Stimulated activated CD8-positive, alpha-beta memory T cell treated with anti-CD3 and anti-CD28 coated beads, Interleukin-4, amount 100 ng/mL, for 48 hours (primary cell): ENCODE results near the gene ATF4.
"Not testable (repeated sequence)": the region's sequence is repeated elsewhere in the genome, so short reads cannot be mapped to it uniquely, and the experiment has no call there.

Source experiments
- DNase-seq: peaks from one replicate; pipeline ENCODE4 v3.0.0-alpha.2; 2020

ATF4 gene

DNA sequence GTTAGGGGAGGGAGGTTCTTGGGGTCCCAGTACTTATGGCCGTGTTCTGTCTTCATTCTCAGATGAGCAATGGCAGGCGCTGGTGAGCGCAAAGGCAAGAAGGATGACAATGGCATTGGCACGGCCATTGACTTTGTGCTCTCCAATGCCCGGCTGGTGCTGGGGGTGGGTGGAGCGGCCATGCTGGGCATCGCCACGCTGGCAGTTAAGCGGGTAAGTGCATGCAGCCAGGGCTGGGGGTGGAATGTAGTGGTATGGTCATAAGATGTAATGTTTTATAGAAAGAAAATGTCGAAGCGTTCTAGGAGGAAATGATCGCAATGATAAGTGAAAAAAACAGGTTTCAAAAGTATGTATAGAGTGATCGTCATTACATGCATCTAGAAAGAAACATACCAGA lies 9.1 kb upstream of the ATF4 start:
- no peak for DNase-seq

GRCh38 chr22:39512026-39512425 lies 8.3 kb upstream of the ATF4 start:
- DNase-seq = no peak

DNA sequence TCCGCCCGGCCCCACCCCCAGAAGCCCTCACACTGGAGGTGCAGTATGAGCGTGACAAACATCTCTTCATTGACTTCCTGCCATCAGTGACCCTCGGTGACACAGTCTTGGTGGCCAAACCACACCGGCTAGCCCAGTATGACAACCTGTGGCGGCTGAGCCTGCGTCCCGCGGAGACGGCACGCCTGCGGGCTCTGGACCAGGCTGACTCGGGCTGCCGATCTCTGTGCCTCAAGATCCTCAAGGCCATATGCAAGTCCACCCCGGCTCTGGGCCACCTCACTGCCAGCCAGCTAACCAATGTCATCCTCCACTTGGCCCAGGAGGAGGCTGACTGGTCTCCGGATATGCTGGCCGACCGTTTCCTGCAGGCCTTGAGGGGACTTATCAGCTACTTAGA lies 6.6 kb upstream of the ATF4 start:
- DNase-seq = no peak

- peak; percentile 76 for DNase-seq
Observed at GRCh38 chr22:39514373-39514973, 5.9 kb upstream of the ATF4 start.

DNA sequence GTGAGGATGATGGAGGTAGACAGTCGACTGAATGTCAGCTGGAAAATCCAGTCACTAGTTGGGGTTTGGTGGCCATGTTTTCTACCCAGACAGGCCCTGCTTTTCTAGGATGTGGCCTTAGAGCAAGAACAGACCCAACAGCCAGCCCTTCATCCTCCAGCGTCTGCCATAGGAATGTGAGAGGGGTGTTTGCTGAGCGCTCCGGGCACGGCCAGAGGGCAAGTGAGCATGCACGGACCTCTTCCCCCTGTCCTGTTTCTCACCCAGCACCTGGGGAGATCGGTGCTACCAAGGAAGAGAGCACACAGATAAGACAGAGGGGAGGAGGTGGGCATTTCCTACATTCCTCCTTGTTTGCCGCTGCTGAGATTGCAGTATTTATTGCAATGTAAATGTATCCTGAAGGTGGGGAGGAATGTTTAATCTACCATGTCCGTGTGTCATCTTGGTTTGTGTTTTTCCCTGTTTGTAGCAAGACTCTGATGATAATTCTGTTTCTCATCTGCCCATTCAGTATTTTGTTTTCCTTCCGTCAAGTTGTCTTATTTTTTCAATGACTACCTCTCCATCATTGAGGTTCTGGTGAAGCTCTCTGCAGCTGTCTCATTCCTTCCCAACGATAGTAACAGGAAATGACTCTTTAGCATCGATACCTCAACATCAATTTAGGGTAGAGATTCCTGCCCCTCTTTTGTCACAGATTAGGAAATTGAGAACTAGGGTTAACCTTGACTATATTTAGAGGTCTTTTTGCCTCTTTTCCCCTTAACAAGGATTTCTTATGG lies 4.9 kb upstream of the ATF4 start:
- DNase-seq = no peak

DNA sequence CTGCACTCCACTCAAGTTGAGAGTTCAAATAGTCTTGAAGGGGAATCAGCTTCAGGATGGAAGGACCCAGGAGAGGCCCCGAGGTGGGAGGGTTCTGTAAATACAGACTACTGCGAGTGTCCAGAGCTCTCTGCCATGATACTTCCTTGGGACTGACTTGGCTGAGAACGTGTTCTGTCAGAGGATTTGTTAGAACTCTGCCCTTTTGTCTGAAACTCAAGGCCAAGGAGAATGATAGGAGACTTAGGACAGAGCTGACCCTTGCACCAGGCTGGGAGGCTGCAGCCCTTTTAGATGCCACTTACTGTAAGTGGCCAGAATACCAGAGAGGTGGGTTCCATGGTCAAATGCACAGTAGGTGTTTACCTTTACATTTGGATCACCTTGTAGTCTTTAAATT lies 2.9 kb upstream of the ATF4 start:
- no peak for DNase-seq

GRCh38 chr22:39518144-39518786 lies 2.1 kb upstream of the ATF4 start:
- no peak for DNase-seq

- peak; percentile 55 for DNase-seq
Observed at GRCh38 chr22:39518996-39519680, 1.2 kb upstream of the ATF4 start.

- peak; percentile 96 for DNase-seq
Observed at GRCh38 chr22:39519681-39520225, 609 bp upstream of the ATF4 start.

DNA sequence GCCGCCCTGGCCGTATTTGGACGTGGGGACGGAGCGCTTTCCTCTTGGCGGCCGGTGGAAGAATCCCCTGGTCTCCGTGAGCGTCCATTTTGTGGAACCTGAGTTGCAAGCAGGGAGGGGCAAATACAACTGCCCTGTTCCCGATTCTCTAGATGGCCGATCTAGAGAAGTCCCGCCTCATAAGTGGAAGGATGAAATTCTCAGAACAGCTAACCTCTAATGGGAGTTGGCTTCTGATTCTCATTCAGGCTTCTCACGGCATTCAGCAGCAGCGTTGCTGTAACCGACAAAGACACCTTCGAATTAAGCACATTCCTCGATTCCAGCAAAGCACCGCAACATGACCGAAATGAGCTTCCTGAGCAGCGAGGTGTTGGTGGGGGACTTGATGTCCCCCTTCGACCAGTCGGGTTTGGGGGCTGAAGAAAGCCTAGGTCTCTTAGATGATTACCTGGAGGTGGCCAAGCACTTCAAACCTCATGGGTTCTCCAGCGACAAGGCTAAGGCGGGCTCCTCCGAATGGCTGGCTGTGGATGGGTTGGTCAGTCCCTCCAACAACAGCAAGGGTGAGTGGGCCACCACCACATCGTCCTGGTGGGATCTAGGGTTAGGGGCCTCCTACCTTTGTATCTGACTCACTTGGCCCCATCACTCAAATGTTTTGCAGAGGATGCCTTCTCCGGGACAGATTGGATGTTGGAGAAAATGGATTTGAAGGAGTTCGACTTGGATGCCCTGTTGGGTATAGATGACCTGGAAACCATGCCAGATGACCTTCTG lies 934 bp downstream of the ATF4 start:
- DNase-seq = peak; percentile 37

GRCh38 chr22:39522091-39522490 lies 1.7 kb downstream of the ATF4 start:
- not testable (repeated sequence) for DNase-seq

DNA sequence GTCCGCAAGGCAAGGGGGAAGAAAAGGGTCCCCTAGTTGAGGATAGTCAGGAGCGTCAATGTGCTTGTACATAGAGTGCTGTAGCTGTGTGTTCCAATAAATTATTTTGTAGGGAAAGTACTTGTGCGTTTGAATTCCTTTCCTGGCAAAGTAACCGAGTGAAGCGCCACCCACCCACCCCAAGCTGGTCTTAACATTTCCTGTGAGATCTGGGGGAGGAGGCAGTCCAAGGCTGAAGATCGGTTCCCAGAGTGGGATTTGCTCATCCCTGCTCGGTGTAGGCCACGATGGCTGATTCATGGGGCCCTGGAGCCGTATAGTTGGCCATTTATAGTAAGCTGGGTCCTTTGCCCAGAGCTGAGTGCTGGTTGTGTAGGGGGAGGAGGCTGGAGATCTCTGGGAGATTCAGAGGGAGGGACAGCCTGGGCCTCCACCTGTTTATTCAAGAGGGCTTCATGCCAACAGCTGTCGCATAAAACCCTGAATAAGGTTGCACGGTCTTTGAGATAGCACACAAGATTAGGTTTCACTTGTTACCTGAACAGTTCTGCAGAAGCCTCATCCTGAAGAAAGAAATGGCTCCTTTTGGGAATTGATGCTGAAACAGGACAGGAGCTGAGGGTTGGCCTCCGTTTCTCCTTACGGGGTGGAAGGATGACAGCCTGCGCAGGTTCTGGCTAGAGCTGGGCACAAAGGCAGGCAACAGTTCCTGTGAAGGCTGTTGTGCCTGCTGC lies 2.4 kb downstream of the ATF4 start:
- DNase-seq = peak; percentile 49

- DNase-seq = peak; percentile 43
Observed at GRCh38 chr22:39524089-39524752, 3.9 kb downstream of the ATF4 start.

- peak; percentile 42 for DNase-seq
Observed at GRCh38 chr22:39524753-39525657, 4.6 kb downstream of the ATF4 start.

DNA sequence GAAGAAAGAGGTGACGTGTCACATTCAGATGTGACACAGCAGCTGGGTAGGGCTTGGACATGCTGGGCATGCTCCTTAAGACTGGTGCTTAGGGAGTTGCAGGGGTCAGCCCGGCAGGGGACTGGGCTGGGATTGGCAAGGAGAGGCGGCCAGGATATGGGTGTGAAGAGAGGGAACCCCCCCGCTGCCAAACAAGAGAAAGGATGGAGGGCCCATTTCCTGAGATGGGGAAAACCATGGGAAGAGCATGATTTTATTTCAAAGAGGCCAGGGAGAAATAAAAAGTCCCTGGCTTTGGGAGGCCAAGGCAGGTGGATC lies 5.3 kb downstream of the ATF4 start:
- DNase-seq = peak; percentile 35

GRCh38 chr22:39526736-39527171 lies 6.4 kb downstream of the ATF4 start:
- peak; percentile 50 for DNase-seq

- DNase-seq = peak; percentile 40
Observed at GRCh38 chr22:39527481-39527961, 7.2 kb downstream of the ATF4 start.

GRCh38 chr22:39528080-39528661 lies 7.8 kb downstream of the ATF4 start:
- no peak for DNase-seq

DNA sequence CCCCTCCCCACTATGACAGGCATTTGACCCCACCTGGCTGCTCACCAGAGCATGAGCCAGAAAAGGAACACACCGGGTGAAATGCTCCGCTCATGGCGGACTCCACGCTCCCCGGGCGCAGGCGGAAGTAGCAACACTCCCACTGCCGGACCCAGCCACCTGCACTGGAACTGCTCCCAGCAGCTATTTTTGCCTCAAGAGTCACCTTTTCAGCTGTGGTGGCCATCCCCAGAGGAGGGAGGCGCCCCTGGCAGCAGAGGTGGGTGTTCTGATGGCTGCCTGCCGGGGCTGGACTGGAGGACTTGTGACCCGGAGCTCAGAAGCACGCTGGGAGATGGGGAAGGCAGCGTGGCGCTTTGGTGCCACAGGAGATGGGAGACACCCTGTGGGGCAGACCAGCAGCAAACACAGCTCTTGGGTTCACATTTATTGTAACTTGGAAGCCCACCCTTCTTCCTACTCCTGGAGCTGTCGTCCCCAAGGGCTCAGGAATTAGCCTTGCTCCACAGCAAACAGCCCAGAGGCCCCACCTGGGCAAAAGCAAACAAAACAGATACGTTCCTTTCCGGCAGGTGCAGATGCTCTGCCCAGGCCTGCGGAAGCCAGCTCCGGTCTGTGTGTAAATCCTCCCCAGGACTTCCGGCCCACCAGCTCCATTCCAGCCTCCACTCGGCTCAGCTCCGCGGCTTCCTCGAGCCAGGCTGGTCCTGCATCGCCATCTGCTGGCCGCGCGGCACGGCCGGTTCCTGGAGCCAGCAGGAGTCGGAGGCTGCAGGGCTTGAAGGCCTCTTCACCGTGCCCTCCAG lies 8.5 kb downstream of the ATF4 start:
- peak; percentile 93 for DNase-seq
